GM19023 (cell line): ENCODE measurements around the gene UBL5.

Experiments
- ATAC-seq: cut with Tn5 transposase; IDR thresholded peaks from one replicate; pipeline ENCODE4 v1.9.1; 2021; ENCODE audit warnings: mild to moderate bottlenecking, moderate library complexity; ENCODE audit not compliant: unreplicated experiment

The UBL5 gene

GRCh38 chr19:9849791-9850190 is 22.1 kb downstream of the UBL5 start:
- ATAC-seq: no peak

GRCh38 chr19:9850235-9850959 is 22.7 kb downstream of the UBL5 start:
- ATAC-seq: no peak

GRCh38 chr19:9854282-9854846 is 26.6 kb downstream of the UBL5 start:
- ATAC-seq: no peak

GRCh38 chr19:9856609-9857008 is 28.9 kb downstream of the UBL5 start:
- no peak for ATAC-seq

DNA sequence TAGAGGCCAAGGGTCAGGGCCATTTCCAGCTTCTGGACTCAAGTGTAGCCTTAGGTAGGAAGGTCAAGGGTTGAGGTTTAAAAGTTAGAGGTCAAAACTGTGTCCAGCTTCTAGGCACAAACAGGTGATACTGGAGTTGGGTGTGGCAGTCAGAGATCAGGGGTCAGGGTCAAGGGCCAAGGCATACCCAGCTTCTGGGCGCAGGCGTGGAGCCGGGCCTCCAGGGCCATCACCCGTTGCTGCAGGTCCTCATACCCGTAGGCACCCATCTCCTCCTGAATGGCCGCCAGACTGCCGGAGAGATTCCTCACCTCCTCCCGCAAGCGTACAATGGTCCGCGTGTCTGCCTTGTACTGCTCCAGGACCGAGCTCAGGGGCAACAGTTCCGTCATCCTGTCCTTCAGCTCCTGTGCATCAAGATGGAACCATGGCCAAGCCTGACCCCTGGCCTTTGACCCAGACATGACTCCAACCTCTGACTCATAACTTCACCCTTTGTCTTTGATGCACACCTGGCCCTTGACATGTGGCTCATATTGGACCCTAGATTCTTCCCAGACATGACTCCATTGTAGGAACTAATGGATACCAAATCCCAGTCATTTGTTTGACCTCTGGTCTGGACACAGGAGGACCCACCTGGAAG is 29.5 kb downstream of the UBL5 start:
- no peak for ATAC-seq

- ATAC-seq: no peak
These were observed 30.4 kb downstream of the UBL5 start for GRCh38 chr19:9857920-9858746.

DNA sequence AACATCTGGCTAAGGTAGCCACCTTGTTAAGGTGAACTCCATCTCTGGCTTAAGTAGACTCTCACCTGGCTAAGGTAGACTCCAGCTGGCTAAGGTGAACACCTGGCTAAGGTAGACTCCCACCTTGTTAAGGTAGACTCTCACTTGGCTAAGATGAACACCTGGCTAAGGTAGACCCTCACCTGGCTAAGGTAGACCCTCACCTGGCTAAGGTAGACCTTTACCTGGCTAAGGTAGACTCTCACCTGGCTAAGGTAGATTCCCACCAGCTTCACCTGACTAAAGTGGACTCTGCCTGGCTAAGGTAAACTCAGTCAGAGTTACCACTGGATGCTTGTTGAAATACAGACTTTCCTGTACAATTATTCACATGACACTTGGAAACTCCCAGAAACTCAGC is 31.0 kb downstream of the UBL5 start:
- ATAC-seq: no peak

GRCh38 chr19:9860407-9860806 is 32.7 kb downstream of the UBL5 start:
- no peak for ATAC-seq

DNA sequence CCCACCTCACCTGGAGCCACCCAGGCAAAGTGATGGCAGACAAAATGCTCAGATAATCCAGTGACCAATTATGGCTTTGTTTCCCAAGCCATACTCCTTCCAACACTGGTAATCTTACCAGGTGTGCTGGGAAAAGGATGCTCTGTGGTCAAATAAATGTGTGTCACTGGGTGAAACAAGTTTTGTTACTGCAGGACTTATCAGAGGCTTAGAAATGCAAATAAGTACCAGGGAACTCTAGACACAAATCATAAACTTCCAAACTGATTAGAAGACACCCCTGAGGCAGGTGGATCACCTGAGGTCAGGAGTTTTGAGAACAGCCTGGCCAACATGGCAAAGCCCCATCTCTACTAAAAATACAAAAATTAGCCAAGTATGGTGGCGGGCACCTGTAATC is 33.8 kb downstream of the UBL5 start:
- ATAC-seq: no peak

- ATAC-seq: no peak
These were observed 35.2 kb downstream of the UBL5 start for GRCh38 chr19:9862938-9863337.

DNA sequence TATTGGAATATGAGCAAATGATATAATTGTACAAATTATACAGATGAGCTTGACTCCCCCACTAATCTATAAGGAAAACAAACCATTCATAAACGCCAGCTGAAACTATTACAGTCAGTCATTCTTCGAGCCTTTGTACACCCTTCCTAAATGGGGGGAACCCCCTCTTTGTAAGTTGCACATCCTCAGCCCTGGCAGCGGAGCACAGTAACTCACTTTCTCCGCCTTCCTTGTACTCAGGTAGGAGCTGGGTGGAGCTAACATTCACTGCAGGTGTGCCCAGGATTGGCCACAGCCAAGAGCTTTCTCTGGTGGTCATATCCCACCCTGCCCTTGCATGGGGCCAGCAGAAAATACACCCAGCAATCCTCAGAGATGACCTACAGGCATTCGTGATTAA is 36.0 kb downstream of the UBL5 start:
- no peak for ATAC-seq

DNA sequence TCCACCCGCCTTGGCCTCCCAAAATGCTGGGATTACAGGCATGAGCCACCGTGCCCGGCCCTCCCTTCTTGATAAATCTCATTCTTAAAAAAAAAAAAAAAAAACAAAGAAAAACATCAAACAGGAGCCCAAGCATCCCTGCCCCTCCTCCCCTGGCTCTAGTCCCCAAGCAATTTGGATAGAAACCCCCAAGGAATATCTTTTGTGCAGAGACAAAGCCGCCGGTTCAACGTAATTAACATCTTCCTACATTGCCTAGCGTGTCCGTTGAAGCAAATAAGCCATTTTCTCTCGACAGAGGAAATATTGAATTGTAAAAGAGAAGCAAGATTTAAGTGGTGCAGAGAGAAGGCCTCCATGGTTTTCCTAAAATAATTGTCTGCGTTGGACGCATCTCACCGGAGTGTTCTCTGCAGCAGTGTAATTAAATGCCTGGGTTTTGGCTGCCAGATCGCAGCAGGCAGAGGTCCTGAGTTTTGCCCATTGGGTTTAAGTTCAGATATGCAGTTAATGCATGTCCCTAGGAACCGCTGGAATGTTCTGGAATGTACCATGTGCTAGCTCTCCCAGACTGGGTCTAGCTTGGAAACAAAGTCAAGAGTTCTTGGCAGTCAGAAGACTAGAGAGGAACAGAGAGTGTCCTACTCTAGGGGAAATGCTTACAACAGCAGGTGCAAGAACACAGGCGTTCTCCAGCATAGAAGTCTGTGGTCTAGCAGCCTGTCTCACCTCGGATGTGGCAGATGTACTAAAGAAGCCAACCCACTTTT is 38.2 kb downstream of the UBL5 start:
- no peak for ATAC-seq

GRCh38 chr19:9868983-9869617 is 41.4 kb downstream of the UBL5 start:
- no peak for ATAC-seq

- no peak for ATAC-seq
These were observed 44.1 kb downstream of the UBL5 start for GRCh38 chr19:9871626-9872338.

DNA sequence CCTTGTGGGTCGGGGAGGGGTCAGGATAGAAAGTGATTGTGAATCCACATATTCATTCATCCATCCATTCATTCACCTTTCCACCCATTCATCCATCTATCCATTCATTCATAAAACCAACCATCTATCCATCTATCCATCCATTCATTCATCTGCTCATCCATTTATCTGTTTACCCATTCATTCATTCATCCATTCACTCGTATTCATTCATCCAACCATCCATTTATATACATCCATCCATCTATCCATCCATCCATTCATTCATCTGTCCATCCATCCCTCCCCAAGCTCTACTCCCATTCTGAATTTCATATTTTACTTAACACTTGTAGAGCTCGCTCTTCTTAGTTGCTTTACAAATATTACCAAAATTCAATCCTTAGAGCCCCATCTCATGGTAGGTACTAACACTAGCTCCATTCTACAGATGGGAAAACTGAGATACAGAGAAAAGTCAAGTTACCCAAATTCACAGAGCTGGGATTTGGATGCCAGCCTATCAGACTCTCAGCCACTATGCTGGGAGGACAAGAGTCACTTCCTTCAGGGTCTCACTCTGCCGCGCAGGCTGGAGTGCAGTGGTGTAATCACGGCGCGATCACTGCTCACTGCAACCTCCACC is 45.0 kb downstream of the UBL5 start:
- ATAC-seq: no peak

DNA sequence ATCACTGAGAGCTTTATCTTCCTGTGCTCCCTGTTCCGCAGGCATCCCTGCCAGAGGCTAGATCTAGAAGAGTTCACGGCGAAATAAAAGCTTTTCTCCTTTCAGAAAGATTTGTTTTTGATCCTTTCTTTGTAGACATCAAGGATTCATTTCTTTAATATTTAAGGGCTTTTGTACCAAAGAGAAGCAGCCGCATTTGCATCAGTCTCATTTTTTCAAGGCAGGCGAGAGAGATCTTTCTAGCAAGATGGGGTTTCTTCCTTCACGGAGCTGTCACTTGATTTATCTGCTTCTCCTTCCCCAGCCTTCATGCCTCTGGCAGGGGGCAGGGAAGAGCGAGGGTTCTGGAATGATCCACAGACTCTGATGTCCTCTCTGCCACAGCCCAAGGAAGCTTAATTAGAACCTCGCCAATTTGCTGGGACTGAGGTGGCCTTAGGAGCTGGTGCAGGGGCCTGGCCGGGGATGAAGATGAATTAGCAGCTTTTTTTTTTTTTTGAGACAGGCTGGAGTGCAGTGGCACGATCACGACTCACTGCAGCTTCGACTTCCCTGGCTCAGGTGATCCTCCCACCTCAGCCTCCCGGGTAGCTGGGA is 47.4 kb downstream of the UBL5 start:
- ATAC-seq: no peak

GRCh38 chr19:9875796-9876195 is 48.1 kb downstream of the UBL5 start:
- ATAC-seq: no peak

GRCh38 chr19:9877780-9878510 is 50.2 kb downstream of the UBL5 start:
- no peak for ATAC-seq
